ENCODE data around the gene NUSAP1.
"Not testable (repeated sequence)": the region's sequence is repeated elsewhere in the genome, so short reads cannot be mapped to it uniquely, and the experiment has no call there.

NUSAP1 gene

GRCh38 chr15:41304149-41304770 is 28.4 kb upstream of the NUSAP1 start:
- ChIA-PET CTCF (interaction anchor here (1.3 kb wide), 1 partner anchor 27 kb away, joined by 4 read pairs; no protein-coding TSS in a partner anchor), POLR2A (no interaction called here)
- no peak for TF ChIP-seq CTCF (IDR thresholded peaks at IDR 0.05; ENCODE audit: control extremely low read depth, extremely low read depth, low read depth, missing control alignments)
- DNase-seq (ENCODE audit: extremely low spot score): no peak

- TF ChIP-seq CTCF (IDR thresholded peaks at IDR 0.05; ENCODE audit: control extremely low read depth, extremely low read depth, low read depth, missing control alignments): no peak
- POLR2A ChIA-PET: interaction anchor here (0.6 kb wide), 1 partner anchor 496 kb away, joined by 4 read pairs; no protein-coding TSS in a partner anchor
- CTCF ChIA-PET: interaction anchor here (1.0 kb wide), 1 partner anchor 17 kb away, joined by 3 read pairs; no protein-coding TSS in a partner anchor
- no peak for DNase-seq (ENCODE audit: extremely low spot score)
Observed at GRCh38 chr15:41307679-41308078, 25.0 kb upstream of the NUSAP1 start.

GRCh38 chr15:41309226-41309905 is 23.3 kb upstream of the NUSAP1 start:
- no peak for DNase-seq (ENCODE audit: extremely low spot score)
- ChIA-PET CTCF (interaction anchor here (0.9 to 2.4 kb wide), 7 partner anchors 8 to 26 kb away, joined by 3 to 9 read pairs (median 4); no protein-coding TSS in a partner anchor), POLR2A (no interaction called here)
- no peak for TF ChIP-seq CTCF (IDR thresholded peaks at IDR 0.05; ENCODE audit: control extremely low read depth, extremely low read depth, low read depth, missing control alignments)

GRCh38 chr15:41320805-41321330 is 11.8 kb upstream of the NUSAP1 start:
- DNase-seq (ENCODE audit: extremely low spot score); POLR2A ChIA-PET: not testable (repeated sequence)
- CTCF ChIA-PET: interaction anchor here (0.8 kb wide), 1 partner anchor 11 kb away, joined by 3 read pairs; no protein-coding TSS in a partner anchor

GRCh38 chr15:41323611-41324010 is 9.1 kb upstream of the NUSAP1 start:
- ChIA-PET CTCF (interaction anchor here (1.2 to 2.2 kb wide), 5 partner anchors 8 to 465 kb away, joined by 3 to 9 read pairs (median 4); partner anchors contain the start of genes NUSAP1 and OIP5), POLR2A (interaction anchor here (0.6 to 1.6 kb wide), 4 partner anchors 9 to 48 kb away, joined by 3 to 9 read pairs (median 6); partner anchors contain the start of genes NUSAP1 and OIP5)
- no peak for TF ChIP-seq CTCF (IDR thresholded peaks at IDR 0.05; ENCODE audit: control extremely low read depth, extremely low read depth, low read depth, missing control alignments)
- DNase-seq (ENCODE audit: extremely low spot score): peak; percentile 33

GRCh38 chr15:41331281-41331680 is 1.4 kb upstream of the NUSAP1 start:
- CTCF ChIA-PET: interaction anchor here (1.0 to 1.7 kb wide), 6 partner anchors 8 to 427 kb away, joined by 3 to 6 read pairs (median 4); no protein-coding TSS in a partner anchor
- no peak for DNase-seq (ENCODE audit: extremely low spot score)
- POLR2A ChIA-PET: no interaction called here
- no peak for TF ChIP-seq CTCF (IDR thresholded peaks at IDR 0.05; ENCODE audit: control extremely low read depth, extremely low read depth, low read depth, missing control alignments)
